Gastrocnemius medialis (tissue), 4 donors: ENCODE measurements around the gene NRG4. TPM values are rescaled to one million over a fixed set of nuclear protein-coding genes. Genes with fewer than 3 reads are reported as not detected.
"Not testable (repeated sequence)": the region's sequence is repeated elsewhere in the genome, so short reads cannot be mapped to it uniquely, and the experiment has no call there.

Experiments used
- ATAC-seq, 2 donors: fragments of 150-250 bp; one replicate each; pipeline ENCODE4 v1.9.1; 2016
- DNase-seq, 2 donors: peaks; one replicate each; pipeline ENCODE4 v3.0.0-alpha.2; 2019
- H3K27ac ChIP-seq, 4 donors: fragments of 200-600 bp; sonication (generic); 1 replicate in 1 of 4; 2 replicates in 3 of 4; pipeline ENCODE4 v1.5.1; 2016 to 2018; ENCODE audit warnings: mild to moderate bottlenecking in 2 of 4, moderate library complexity in 1 of 4
- H3K27me3 ChIP-seq, 3 donors: fragments of 200-600 bp; sonication (generic) in 2 of 3; 1 replicate in 1 of 3; 2 replicates in 2 of 3; pipeline versions ENCODE4 v1.5.1 to v1.6.0; 2016 to 2019; ENCODE audit warnings: mild to moderate bottlenecking in 1 of 3, moderate library complexity in 1 of 3
- H3K36me3 ChIP-seq, 2 donors: fragments of 200-600 bp; sonication (generic) in 1 of 2; one replicate each; pipeline ENCODE4 v1.5.1; 2017 to 2018
- H3K4me1 ChIP-seq, 2 donors: fragments of 200-600 bp; sonication (generic) in 1 of 2; one replicate each; pipeline ENCODE4 v1.5.1; 2016 to 2017; ENCODE audit warnings: mild to moderate bottlenecking in 2 of 2
- H3K4me3 ChIP-seq, 4 donors: fragments of 200-600 bp; sonication (generic) in 3 of 4; 1 replicate in 1 of 4; 2 replicates in 3 of 4; pipeline ENCODE4 v1.5.1; 2016 to 2019; ENCODE audit warnings: mild to moderate bottlenecking in 2 of 4
- H3K9me3 ChIP-seq, 3 donors: fragments of 200-600 bp; sonication (generic) in 2 of 3; 1 replicate in 1 of 3; 2 replicates in 2 of 3; pipeline ENCODE4 v1.5.1; 2016 to 2019
- POLR2A ChIP-seq, 2 donors: fragments of 450-650 bp; IDR thresholded peaks; one replicate each; pipeline ENCODE4 v1.6.1; 2017; ENCODE audit warnings: antibody characterized with exemption in 2 of 2, mild to moderate bottlenecking in 2 of 2, moderate library complexity in 2 of 2
- in situ Hi-C, 4 donors: fragments of 200-750 bp; cut with MboI; loops; one replicate each; pipeline versions ENCODE4 v1.15.0 to v1.8.0; 2017; ENCODE audit warnings: low sequenced_read_pairs in 4 of 4
- intact Hi-C: fragments of 100-400 bp; cut with DNase I; formaldehyde crosslinking; loops from one replicate; pipeline ENCODE4 v1.15.1; 2023; ENCODE audit warnings: low total_unique reads
- total RNA-seq, 4 donors: library from RNA; depleted of rRNA; stranded (reverse); fragments of >200 nt; gene quantifications; one replicate each; pipeline versions ENCODE4 v1.1.0 to v1.2.3, GENCODE V29; 2016
- TF ChIP-seq, protein P1 (sequence below), 5 experiments: fragments of 450-650 bp in 3 of 5; fragments of 200-600 bp in 2 of 5; sonication (generic) in 2 of 5; IDR thresholded peaks in 4 of 5; conservative IDR thresholded peaks in 1 of 5; 1 replicate in 4 of 5; 2 replicates in 1 of 5; pipeline ENCODE4 v1.5.1; 2016 to 2019; ENCODE audit warnings: antibody characterized with exemption in 5 of 5, mild to moderate bottlenecking in 3 of 5, moderate library complexity in 3 of 5

NRG4 gene
- total RNA-seq, 4 donors from 2014 or later, result 2.0 to 9.8 (median 3.4) TPM

DNA sequence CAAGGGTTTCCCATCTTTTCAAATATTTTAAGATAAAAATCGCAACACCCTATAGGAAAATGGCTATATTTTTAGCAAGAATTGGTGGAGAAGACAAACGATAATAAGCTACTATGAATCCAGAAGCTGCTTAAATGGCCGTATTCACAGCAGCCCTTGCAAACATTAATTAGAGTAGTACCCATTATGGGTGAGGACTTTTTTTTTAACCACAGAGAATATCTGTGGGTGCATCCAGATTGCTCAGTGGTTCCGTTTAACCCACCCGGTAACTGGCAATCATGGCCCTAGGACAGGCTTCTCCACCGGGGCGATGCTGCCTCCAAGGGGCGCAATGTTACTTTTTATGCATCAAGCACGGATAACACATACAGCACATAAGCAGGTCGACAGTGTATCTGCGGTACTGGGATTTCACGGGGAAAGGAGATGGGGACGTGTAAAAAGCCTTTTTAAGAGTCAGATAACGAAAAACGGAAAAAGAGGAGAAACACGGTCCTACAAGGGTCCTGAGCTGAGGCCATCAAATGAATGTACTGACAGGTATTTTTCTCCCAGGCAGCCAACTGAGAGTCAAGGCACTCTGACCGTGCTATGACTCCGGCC lies 46.6 kb upstream of the NRG4 start:
- Histone ChIP-seq H3K4me1 (peaks cover 7 to 17% of the 10 kb centered on the region in 2 donors), H3K9me3 (no peaks in the 10 kb centered on the region), H3K27ac (peak overlapping the region; percentile 58 to 76 (median 69)), H3K4me3 (peak overlapping the region; percentile 56 to 82 (median 72)), H3K36me3 (no peaks in the 10 kb centered on the region), H3K27me3 (peaks cover 0 to 3% (median 0%) of the 10 kb centered on the region in 3 donors)
- no peak for TF ChIP-seq POLR2A (IDR thresholded peaks at IDR 0.05)
- TF ChIP-seq, protein P1, sequence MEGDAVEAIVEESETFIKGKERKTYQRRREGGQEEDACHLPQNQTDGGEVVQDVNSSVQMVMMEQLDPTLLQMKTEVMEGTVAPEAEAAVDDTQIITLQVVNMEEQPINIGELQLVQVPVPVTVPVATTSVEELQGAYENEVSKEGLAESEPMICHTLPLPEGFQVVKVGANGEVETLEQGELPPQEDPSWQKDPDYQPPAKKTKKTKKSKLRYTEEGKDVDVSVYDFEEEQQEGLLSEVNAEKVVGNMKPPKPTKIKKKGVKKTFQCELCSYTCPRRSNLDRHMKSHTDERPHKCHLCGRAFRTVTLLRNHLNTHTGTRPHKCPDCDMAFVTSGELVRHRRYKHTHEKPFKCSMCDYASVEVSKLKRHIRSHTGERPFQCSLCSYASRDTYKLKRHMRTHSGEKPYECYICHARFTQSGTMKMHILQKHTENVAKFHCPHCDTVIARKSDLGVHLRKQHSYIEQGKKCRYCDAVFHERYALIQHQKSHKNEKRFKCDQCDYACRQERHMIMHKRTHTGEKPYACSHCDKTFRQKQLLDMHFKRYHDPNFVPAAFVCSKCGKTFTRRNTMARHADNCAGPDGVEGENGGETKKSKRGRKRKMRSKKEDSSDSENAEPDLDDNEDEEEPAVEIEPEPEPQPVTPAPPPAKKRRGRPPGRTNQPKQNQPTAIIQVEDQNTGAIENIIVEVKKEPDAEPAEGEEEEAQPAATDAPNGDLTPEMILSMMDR (IDR thresholded peaks at IDR 0.05 in 4 of 5, conservative IDR thresholded peaks at IDR 0.05 in 1 of 5), result peak in 3 of 5 experiments; percentile 17 to 46 (median 34)
- DNase-seq, result peak in 1 of 2 donors; percentile 23
- ATAC-seq, result peak; percentile 59 to 69
- intact Hi-C loops, result no loop called here
- in situ Hi-C loops, result loop anchor here in 2 of 4 donors (5.0 to 10.0 kb wide), 2 partner anchors 76 to 78 kb away; no protein-coding TSS in a partner anchor

DNA sequence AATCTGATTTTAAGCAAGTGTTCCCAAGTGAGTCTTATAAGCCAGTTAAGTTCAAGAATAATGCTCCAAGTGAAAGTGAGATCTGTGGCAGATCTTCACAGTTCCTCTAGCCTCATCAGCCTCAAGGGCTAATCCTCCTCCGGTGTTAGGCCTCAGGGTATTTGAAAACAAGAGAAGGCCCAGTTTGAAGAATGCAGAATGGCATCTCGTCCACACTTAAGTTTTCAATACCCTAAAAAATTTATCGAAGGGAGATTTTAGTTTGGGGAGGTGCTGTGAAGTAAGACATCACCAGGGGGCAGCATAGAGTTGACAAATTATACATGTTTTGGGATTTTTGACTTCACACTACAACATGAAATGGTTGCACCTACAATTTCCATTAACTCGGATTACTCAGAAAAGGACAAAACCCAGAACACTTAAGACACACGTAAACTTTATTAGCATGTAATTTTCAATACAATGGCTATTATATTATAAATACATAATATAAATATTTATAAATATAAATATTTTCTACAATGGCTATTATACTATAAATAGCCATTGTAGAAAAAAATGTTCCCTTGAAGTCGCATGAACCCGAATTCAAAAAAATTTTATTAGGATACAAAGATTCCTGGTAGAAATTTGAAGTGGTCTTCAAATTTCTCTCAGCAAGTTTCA lies 45.2 kb upstream of the NRG4 start:
- TF ChIP-seq, protein P1 (IDR thresholded peaks at IDR 0.05 in 4 of 5, conservative IDR thresholded peaks at IDR 0.05 in 1 of 5), result peak; percentile 42 to 81 (median 68)
- TF ChIP-seq POLR2A (IDR thresholded peaks at IDR 0.05), result no peak
- Histone ChIP-seq H3K27me3 (peaks cover 0 to 3% (median 0%) of the 10 kb centered on the region in 3 donors), H3K4me1 (peaks cover 5 to 17% of the 10 kb centered on the region in 2 donors), H3K36me3 (no peaks in the 10 kb centered on the region), H3K9me3 (no peaks in the 10 kb centered on the region), H3K4me3 (peak overlapping the region in 3 of 4 donors; percentile 14 to 46 (median 24)), H3K27ac (peak overlapping the region in 2 of 4 donors; percentile 3 to 33)
- intact Hi-C loops, result loop anchor here (1.0 kb wide), 1 partner anchor 82 kb away; no protein-coding TSS in a partner anchor
- ATAC-seq, result no peak
- in situ Hi-C loops, result loop anchor here in 2 of 4 donors (5.0 to 10.0 kb wide), 2 partner anchors 77 to 80 kb away; no protein-coding TSS in a partner anchor
- DNase-seq, result no peak

DNA sequence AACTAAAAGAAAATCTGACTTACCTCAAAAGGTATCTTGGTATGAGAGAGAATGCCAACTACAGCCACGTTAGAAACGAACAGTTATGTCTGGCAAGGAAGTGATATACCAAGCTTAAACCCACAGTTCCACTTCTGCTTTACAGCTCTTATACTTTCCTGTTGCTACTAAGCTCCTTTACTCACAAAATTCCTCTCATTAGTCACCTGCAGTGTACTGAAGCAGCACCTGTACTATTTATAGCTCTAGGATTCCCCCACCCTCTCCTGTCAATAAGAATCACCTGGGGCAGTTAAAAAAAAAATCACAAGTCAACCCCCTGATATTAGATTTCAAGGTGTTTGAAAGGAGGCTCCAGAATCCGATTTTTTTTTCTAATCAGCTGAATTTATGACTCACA lies 44.7 kb upstream of the NRG4 start:
- Histone ChIP-seq H3K9me3 (no peaks in the 10 kb centered on the region), H3K4me3 (peak overlapping the region in 3 of 4 donors; percentile 14 to 46 (median 24)), H3K27ac (peak overlapping the region in 2 of 4 donors; percentile 3 to 33), H3K27me3 (peaks cover 0 to 3% (median 0%) of the 10 kb centered on the region in 3 donors), H3K4me1 (peaks cover 5 to 17% of the 10 kb centered on the region in 2 donors), H3K36me3 (no peaks in the 10 kb centered on the region)
- ATAC-seq (no peak), DNase-seq (no peak)
- TF ChIP-seq, protein P1 (IDR thresholded peaks at IDR 0.05 in 4 of 5, conservative IDR thresholded peaks at IDR 0.05 in 1 of 5), result no peak
- TF ChIP-seq POLR2A (IDR thresholded peaks at IDR 0.05), result no peak
- intact Hi-C loops, result loop anchor here (1.0 kb wide), 1 partner anchor 82 kb away; no protein-coding TSS in a partner anchor
- in situ Hi-C loops, result loop anchor here in 2 of 4 donors (5.0 to 10.0 kb wide), 2 partner anchors 78 to 80 kb away; no protein-coding TSS in a partner anchor

DNA sequence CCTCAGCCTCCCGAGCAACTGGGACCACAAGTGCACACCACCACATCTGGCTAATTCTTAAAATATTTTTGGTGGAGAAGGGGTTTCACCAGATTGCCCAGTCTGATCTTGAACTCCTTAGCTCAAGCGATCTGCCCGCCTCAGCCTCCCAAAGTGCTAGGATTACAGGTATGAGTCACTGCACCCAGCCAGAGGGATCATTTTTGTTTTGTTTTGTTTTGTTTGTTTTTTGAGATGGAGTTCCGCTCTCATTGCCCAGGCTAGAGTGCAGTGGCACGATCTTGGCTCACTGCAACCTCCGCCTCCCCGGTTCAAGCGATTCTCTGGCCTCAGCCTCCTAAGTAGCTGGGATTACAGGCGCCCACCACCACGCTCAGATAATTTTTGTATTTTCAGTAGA lies 42.0 kb upstream of the NRG4 start:
- H3K36me3 ChIP-seq, H3K27ac ChIP-seq, H3K9me3 ChIP-seq, ATAC-seq, H3K4me3 ChIP-seq, DNase-seq, intact Hi-C loops, H3K27me3 ChIP-seq: not testable (repeated sequence)
- peaks cover 5 to 11% of the 10 kb centered on the region in 2 donors for H3K4me1 ChIP-seq
- in situ Hi-C loops, result loop anchor here in 3 of 4 donors (5.0 to 10.0 kb wide), 3 partner anchors 78 to 88 kb away; no protein-coding TSS in a partner anchor

DNA sequence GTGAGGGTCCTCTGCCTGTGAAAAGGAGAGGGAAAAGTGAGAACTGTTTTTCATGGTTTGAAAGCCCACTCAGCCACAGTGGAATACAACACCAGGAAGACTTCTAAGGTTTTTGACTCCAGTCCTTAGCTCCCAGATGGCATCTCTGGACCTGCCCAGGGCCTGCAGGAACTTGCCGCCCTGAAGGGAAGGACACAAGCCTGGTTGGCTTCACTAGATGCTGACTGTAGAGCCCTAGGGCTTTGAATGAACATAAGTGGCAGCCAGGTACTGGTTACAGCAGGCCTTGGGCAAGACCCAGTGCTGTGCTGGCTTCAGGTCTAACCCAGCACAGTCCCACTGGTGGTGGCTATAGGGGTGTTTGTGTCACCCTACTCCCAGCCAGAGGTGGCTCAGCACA lies 26.3 kb upstream of the NRG4 start:
- ATAC-seq (no peak), DNase-seq (no peak)
- Histone ChIP-seq H3K27me3 (no peaks in the 10 kb centered on the region), H3K27ac (no peak overlapping the region), H3K9me3 (no peaks in the 10 kb centered on the region), H3K36me3 (no peaks in the 10 kb centered on the region), H3K4me1 (no peaks in the 10 kb centered on the region), H3K4me3 (no peak overlapping the region)
- intact Hi-C loops, result no loop called here
- TF ChIP-seq, protein P1 (IDR thresholded peaks at IDR 0.05 in 4 of 5, conservative IDR thresholded peaks at IDR 0.05 in 1 of 5), result no peak
- no peak for TF ChIP-seq POLR2A (IDR thresholded peaks at IDR 0.05)
- in situ Hi-C loops, result no loop called here
